Gastrocnemius medialis (tissue), 4 donors: ENCODE results near the gene MCEE. TPM values are rescaled to one million over a fixed set of nuclear protein-coding genes. Genes with fewer than 3 reads are reported as not detected.

Source experiments
- ATAC-seq, 2 donors: fragments of 150-250 bp; one replicate each; pipeline ENCODE4 v1.9.1; 2016
- DNase-seq, 2 donors: peaks; one replicate each; pipeline ENCODE4 v3.0.0-alpha.2; 2019
- H3K27ac ChIP-seq, 4 donors: fragments of 200-600 bp; sonication (generic); 1 replicate in 1 of 4; 2 replicates in 3 of 4; pipeline ENCODE4 v1.5.1; 2016 to 2018; ENCODE audit warnings: mild to moderate bottlenecking in 2 of 4, moderate library complexity in 1 of 4
- H3K27me3 ChIP-seq, 3 donors: fragments of 200-600 bp; sonication (generic) in 2 of 3; 1 replicate in 1 of 3; 2 replicates in 2 of 3; pipeline versions ENCODE4 v1.5.1 to v1.6.0; 2016 to 2019; ENCODE audit warnings: mild to moderate bottlenecking in 1 of 3, moderate library complexity in 1 of 3
- H3K36me3 ChIP-seq, 2 donors: fragments of 200-600 bp; sonication (generic) in 1 of 2; one replicate each; pipeline ENCODE4 v1.5.1; 2017 to 2018
- H3K4me1 ChIP-seq, 2 donors: fragments of 200-600 bp; sonication (generic) in 1 of 2; one replicate each; pipeline ENCODE4 v1.5.1; 2016 to 2017; ENCODE audit warnings: mild to moderate bottlenecking in 2 of 2
- H3K4me3 ChIP-seq, 4 donors: fragments of 200-600 bp; sonication (generic) in 3 of 4; 1 replicate in 1 of 4; 2 replicates in 3 of 4; pipeline ENCODE4 v1.5.1; 2016 to 2019; ENCODE audit warnings: mild to moderate bottlenecking in 2 of 4
- H3K9me3 ChIP-seq, 3 donors: fragments of 200-600 bp; sonication (generic) in 2 of 3; 1 replicate in 1 of 3; 2 replicates in 2 of 3; pipeline ENCODE4 v1.5.1; 2016 to 2019
- CTCF ChIP-seq, 5 experiments: fragments of 450-650 bp in 3 of 5; fragments of 200-600 bp in 2 of 5; sonication (generic) in 2 of 5; IDR thresholded peaks in 4 of 5; conservative IDR thresholded peaks in 1 of 5; 1 replicate in 4 of 5; 2 replicates in 1 of 5; pipeline ENCODE4 v1.5.1; 2016 to 2019; ENCODE audit warnings: antibody characterized with exemption in 5 of 5, mild to moderate bottlenecking in 3 of 5, moderate library complexity in 3 of 5
- POLR2A ChIP-seq, 2 donors: fragments of 450-650 bp; IDR thresholded peaks; one replicate each; pipeline ENCODE4 v1.6.1; 2017; ENCODE audit warnings: antibody characterized with exemption in 2 of 2, mild to moderate bottlenecking in 2 of 2, moderate library complexity in 2 of 2
- in situ Hi-C, 4 donors: fragments of 200-750 bp; cut with MboI; loops; one replicate each; pipeline versions ENCODE4 v1.15.0 to v1.8.0; 2017; ENCODE audit warnings: low sequenced_read_pairs in 4 of 4
- intact Hi-C: fragments of 100-400 bp; cut with DNase I; formaldehyde crosslinking; loops from one replicate; pipeline ENCODE4 v1.15.1; 2023; ENCODE audit warnings: low total_unique reads
- total RNA-seq, 4 donors: library from RNA; depleted of rRNA; stranded (reverse); fragments of >200 nt; gene quantifications; one replicate each; pipeline versions ENCODE4 v1.1.0 to v1.2.3, GENCODE V29; 2016

The MCEE gene
- total RNA-seq, 4 donors from 2014 or later = 10.0 to 20.2 (median 13.1) TPM

DNA sequence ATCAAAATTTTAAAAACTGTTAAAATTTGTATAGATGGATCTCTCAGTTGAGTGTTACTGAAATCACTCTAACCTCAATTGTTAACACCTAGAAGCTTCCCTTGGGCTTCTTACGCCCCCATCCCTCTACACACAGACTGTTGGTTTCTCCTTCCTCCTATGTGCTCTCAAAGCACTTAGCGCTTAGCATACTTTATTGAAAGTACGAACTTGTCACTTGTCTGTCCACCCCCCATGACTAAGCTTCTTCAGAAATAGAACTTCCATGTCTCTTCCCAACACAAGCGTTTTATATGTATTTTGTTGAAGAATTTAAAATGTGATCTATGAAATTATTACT lies 846 bp upstream of the MCEE start:
- peaks cover 37 to 39% of the 10 kb centered on the region in 2 donors for H3K4me1 ChIP-seq

GRCh38 chr2:71129902-71130151 lies 202 bp downstream of the MCEE start:
- H3K36me3 ChIP-seq = peaks cover 0 to 19% of the 10 kb centered on the region in 2 donors
- peaks cover 37 to 39% of the 10 kb centered on the region in 2 donors for H3K4me1 ChIP-seq
- intact Hi-C loops = loop anchor here (1.0 to 5.0 kb wide), 3 partner anchors 62 to 881 kb away; partner anchors contain the start of genes NAGK, TIA1 and ZNF638

More for the DNA sequence above, 846 bp upstream of the MCEE start:
- Histone ChIP-seq H3K4me3 (peak overlapping the region; percentile 85 to 97 (median 90)), H3K27ac (peak overlapping the region; percentile 89 to 95 (median 93)), H3K27me3 (no peaks in the 10 kb centered on the region), H3K36me3 (peaks cover 0 to 30% of the 10 kb centered on the region in 2 donors), H3K9me3 (no peaks in the 10 kb centered on the region)
- intact Hi-C loops = loop anchor here (1.0 to 5.0 kb wide), 3 partner anchors 63 to 882 kb away; partner anchors contain the start of genes NAGK, TIA1 and ZNF638
- TF ChIP-seq CTCF (IDR thresholded peaks at IDR 0.05 in 4 of 5, conservative IDR thresholded peaks at IDR 0.05 in 1 of 5) (no peak), POLR2A (IDR thresholded peaks at IDR 0.05) (no peak)
- ATAC-seq (peak in 1 of 2 donors; percentile 23), DNase-seq (no peak)
- in situ Hi-C loops = loop anchor here in 1 of 4 donors (5.0 kb wide), 1 partner anchor 64 kb away; the partner anchor contains the start of gene NAGK

DNA sequence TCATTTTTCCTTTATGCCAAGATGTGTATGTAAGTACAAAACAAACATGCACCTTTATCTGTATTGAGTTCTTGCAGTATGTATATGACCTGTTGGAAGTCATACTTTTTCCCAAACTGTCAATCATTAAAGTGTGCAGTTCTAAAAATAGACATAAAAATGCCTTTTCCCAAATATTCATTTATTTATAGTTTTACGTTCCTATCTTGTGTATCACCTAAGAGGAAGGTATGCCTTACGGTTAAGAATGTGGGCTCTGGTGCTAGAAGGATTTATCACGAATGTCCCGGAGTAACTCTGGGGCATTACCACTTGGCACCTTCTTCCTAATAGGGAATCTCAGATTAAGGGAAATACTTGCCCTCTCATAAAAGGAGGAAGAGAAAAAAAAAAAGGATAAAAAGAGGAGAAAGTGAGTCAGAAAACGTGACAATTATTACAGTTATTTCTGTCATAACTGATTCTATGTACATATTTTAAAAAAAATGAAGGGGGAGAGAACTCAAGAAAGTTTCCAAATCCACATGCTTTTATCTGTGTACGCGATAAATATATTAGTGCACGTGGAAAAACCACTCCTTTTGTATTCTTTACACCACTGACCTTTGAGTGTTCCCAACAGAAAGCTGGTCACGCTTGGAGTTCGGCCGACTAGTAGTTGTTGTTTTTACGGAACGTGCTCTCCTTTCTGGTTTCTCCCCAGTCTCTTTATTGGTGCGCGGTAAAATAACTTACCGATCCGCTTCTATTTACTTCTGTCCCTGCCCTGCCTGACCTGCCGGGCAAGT lies 721 bp downstream of the MCEE start:
- no peaks in the 10 kb centered on the region for H3K9me3 ChIP-seq
- no peaks in the 10 kb centered on the region for H3K27me3 ChIP-seq
- ATAC-seq (peak; percentile 12 to 20), DNase-seq (no peak)
- TF ChIP-seq POLR2A (IDR thresholded peaks at IDR 0.05) (no peak), CTCF (IDR thresholded peaks at IDR 0.05 in 4 of 5, conservative IDR thresholded peaks at IDR 0.05 in 1 of 5) (peak in 1 of 5 experiments; percentile 24)
- peaks cover 37 to 39% of the 10 kb centered on the region in 2 donors for H3K4me1 ChIP-seq
- peak overlapping the region; percentile 89 to 95 (median 93) for H3K27ac ChIP-seq
- in situ Hi-C loops (no loop called here), intact Hi-C loops (no loop called here)
- H3K36me3 ChIP-seq = peaks cover 0 to 14% of the 10 kb centered on the region in 2 donors
- H3K4me3 ChIP-seq = peak overlapping the region; percentile 85 to 97 (median 90)

More at GRCh38 chr2:71129902-71130151, 202 bp downstream of the MCEE start:
- peak; percentile 66 to 75 for ATAC-seq
- no peaks in the 10 kb centered on the region for H3K9me3 ChIP-seq
- in situ Hi-C loops = loop anchor here in 1 of 4 donors (5.0 kb wide), 1 partner anchor 63 kb away; the partner anchor contains the start of gene NAGK
- TF ChIP-seq CTCF (IDR thresholded peaks at IDR 0.05 in 4 of 5, conservative IDR thresholded peaks at IDR 0.05 in 1 of 5) = no peak
- no peak for TF ChIP-seq POLR2A (IDR thresholded peaks at IDR 0.05)
- H3K27me3 ChIP-seq = no peaks in the 10 kb centered on the region
- peak overlapping the region; percentile 89 to 95 (median 93) for H3K27ac ChIP-seq
- peak overlapping the region; percentile 85 to 97 (median 90) for H3K4me3 ChIP-seq
- DNase-seq = no peak

- Histone ChIP-seq H3K27ac (no peak overlapping the region), H3K4me1 (peaks cover 26 to 32% of the 10 kb centered on the region in 2 donors), H3K27me3 (no peaks in the 10 kb centered on the region), H3K9me3 (no peaks in the 10 kb centered on the region), H3K36me3 (peaks cover 0 to 6% of the 10 kb centered on the region in 2 donors), H3K4me3 (no peak overlapping the region)
- no peak for ATAC-seq
- in situ Hi-C loops = no loop called here
- TF ChIP-seq CTCF (IDR thresholded peaks at IDR 0.05 in 4 of 5, conservative IDR thresholded peaks at IDR 0.05 in 1 of 5) (no peak), POLR2A (IDR thresholded peaks at IDR 0.05) (no peak)
- no peak for DNase-seq
- intact Hi-C loops = no loop called here
Measured at GRCh38 chr2:71126957-71127356, 3.1 kb downstream of the MCEE start.
